HG03354 (cell line): ENCODE results near the gene GAS2L3.

Source experiments
- ATAC-seq: cut with Tn5 transposase; IDR thresholded peaks from one replicate; pipeline ENCODE4 v1.9.1; 2021; ENCODE audit warnings: mild to moderate bottlenecking; ENCODE audit not compliant: unreplicated experiment, poor library complexity, severe bottlenecking

The GAS2L3 gene

DNA sequence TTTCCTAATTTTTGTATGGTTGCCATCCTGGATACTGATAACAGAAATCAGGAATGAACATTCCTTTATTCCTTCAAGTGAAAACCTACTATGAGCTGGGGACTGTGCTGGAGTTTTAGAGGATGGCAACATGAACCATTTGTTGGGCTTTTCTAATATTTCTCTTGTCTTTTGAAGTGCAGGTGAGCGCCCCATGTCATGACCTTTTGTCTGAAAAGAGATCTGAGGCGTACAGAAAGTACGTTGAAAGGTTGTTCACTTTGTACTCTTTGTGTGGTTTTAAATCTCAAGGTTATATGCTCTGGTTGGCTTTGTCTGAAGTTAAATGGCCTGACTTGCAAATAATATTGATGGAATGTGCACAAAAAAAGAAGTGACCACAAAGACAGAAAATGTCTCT is 79.0 kb downstream of the GAS2L3 start:
- no peak for ATAC-seq

DNA sequence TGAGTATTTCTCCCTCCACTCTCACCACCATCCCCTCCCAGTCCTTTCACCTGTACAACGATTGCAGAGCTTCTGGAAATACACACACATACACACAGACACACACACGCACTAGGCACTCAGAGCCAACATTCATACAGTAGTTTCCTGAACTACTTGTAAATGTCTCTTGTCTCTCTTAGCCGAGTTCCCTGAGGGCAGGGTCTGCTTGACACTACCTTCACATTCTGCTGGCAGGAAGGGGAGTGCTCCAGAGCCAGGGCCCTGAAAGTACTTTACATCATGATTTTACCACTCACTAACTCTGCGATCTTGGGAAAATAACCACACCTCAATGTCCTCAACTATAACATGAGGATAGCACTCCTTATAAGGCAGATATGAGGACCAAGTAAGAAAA is 82.7 kb downstream of the GAS2L3 start:
- ATAC-seq, result no peak

DNA sequence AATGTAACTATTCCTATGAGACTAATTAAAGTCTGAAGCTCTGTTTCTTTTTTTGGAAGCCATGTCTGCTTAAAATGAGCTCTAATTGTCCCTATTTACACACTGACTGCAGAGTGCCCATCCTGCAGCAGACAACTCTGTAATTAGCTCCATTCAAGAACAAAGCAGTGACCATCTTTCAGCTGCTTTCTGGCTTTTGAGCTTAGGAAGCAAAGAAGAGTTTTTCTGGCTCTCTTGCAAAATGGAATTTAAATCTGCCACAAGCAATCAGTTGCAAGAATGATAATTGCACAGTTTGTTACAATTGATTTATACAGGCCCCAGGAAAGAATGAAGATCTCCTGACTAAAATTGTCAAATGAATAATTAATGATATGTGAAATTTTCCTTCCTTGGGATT is 83.4 kb downstream of the GAS2L3 start:
- ATAC-seq, result no peak

DNA sequence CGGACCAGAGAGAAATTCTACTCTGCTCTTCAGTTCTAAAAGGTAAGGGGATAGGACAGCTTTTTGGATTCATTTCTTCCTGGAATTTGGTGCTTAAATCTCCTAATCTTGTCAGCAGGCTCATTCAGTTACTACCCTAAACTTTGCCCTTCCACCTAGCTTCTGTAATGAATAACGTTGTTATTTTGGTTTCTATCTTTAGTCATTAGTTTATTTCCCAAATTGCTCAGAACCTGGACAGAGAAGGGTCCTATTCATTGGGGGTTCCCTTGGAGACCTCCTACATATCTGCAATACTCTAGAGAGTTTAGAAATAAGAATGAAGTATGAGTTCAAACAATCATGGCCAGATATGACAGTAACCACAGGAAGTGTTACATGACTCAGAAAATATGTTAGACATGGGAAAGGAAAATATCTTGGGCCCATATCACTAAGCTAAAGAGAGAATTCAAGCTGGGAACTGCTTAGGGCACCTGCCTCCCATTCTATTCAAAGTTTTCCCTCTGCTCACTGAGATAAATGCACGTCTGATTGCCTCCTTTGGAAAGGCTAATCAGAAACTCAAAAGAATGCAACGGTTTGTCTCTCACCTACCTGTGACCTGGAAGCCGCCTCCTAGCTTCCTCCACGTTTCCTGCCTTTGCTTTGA is 87.9 kb downstream of the GAS2L3 start:
- no peak for ATAC-seq

DNA sequence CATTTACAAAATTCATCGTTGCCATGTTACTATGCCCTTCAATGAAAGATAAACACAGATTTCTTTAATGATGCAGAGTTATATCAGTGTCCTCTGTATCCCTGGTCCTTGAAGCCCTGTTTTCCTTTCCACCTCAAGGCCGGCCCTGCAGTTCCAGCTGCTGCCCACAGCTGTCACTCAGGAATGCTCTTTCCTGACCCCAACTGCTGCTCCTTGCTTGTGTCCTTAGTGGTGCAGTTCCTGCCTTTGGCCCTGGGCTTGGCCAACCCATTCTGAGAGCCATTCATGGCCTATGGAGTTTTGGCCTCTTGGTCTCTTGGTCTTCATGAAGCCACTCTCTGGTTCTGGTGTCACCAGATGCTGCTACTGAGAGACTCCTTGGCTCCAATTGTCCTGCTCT is 93.1 kb downstream of the GAS2L3 start:
- ATAC-seq, result no peak

DNA sequence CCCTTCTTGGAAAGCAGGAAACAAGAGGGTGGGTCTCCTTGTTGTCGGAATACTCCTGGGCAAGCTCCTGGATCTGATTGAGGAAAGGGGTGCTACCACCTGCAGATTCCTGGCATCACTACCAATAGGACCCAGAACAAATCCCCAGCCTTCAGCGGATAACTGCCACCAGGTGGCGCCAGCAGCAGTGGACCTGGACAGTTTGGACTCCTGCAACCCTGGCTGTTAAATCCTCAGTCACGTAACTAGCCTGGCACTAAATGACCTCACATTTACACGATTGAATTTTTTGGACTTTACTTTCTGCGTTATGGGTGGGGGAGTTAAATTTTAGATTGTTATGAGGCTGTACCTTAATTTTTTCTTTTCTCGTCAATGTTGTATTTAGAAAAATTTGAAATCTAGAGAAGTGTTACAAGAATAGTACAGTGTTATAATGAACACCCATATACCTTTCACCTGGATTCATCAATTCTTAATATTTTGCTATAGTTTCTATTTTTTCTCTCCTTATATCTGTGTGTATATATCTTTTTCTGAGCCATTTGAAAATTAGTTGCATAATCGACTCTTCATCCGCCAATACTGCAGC is 95.6 kb downstream of the GAS2L3 start:
- ATAC-seq, result peak; percentile 82

DNA sequence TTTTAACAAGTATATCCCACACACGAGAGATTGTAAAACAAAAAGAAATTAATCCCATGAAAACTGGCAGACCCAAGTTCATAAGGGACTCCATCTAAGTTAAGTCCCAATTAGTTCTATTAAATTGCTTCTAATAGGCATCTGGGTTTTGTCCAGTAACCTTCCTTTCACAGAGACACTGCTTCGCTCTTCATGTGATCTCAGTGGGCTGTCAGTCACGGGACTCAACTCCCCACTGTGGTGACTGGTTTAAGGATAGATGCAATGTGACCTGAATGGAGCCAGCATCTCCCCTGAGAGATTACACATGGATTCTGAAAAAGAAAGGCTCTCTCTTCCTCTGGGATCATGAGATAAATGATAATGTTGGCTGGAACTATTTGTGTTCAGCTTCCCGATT is 96.4 kb downstream of the GAS2L3 start:
- no peak for ATAC-seq

DNA sequence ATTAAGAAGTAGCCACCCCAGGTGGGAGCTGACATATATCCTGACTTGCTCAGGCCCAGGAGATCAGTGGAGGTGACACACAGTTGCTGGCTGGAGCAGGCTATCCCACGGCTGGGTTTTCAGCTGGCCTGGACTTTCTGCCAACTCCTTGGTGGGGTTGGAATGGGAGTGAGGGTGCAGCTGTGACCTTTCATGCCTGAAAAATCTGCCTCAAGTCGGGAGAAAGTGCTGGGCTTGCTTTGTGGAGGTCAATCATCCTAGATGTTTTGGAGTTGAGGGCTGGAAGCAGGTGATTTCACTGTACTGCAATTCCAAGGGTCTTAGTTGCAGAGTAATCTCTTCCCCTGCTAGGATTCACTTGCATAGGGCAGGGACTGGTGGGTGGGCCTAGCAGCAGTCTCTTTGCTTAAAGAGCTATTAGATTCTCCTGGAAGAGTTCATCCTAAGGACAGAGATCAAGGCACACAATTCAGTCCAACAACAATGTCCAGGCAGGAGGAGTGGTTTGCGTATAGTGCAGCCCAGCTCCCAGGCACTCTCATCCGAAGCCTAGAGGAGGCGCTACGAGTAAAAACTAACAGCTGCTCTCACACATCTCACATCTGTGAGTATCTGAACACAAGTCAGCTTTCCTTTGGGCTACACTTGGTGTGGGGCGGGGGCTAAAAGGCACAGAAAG is 98.1 kb downstream of the GAS2L3 start:
- peak; percentile 26 for ATAC-seq

DNA sequence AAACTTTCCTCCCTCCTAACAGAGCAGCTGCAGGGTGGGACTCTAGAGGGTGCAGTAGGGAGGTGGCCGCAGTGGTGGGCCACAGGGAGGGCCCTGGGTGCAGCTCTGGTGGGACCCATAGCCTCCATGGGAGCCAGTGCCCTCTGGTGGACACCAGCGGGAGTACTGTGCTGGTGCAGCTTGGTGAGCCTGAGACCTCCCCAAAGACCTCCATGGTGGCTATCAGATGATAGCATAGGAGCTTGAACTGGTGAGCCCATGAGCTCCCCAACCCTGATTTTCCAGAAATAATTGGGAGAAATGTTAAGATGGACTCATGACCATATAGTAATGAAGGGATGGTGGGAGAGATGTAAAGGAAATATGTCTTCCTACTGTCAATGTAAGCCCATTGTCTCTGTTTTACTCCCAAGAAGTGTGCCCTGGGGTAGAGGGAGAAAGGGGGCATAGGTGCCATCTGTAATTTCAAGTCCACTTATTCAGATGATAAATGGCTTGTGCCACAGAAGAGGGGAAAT is 98.7 kb downstream of the GAS2L3 start:
- ATAC-seq, result peak; percentile 81

DNA sequence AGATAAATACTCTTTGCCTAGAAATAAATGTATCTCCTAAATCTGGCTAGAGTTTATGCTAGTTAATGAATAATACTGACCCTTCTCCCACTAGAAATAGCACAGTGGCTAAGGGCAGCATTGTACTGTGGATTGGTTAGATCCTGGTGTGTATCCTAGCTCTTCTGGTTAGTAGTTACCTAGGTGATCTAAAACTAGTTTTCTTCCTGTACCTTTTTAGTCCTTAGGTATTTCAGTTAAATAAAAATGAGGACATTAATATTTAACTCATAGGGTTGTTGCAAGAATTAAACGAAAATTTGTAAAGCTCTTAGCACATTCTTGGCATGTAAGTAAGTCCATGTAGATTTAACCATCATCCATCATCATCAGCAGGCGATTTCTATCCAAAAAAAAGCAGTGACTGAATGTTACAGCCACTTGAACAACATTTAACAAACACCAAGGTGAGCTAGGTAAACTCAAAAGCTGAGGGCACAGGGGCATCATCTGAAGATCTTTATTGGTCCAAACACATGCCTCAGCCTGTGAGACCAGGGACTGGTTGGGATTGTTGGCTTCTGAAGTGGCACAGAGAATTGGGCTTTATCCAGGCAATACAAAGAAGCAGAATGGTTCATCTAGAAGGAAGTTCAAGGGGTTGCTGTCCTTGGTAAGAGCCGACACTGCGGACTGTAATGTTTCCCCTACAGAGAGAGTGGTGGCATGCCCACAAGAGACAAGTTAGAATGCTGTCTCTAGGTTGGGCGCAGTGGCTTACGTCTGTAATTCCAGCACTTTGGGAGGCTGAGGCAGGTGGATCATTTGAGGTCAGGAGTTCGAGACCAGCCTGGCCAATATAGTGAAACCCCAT is 100.8 kb downstream of the GAS2L3 start:
- ATAC-seq, result no peak
